HL-60 (cell line): ENCODE measurements around the gene ATF2.

Experiments used
- GABPA ChIP-seq: IDR thresholded peaks from 2 replicates; pipeline ENCODE4 v1.6.1; 2012; ENCODE audit warnings: low read depth
- POLR2AphosphoS5 ChIP-seq: IDR thresholded peaks from 2 replicates; pipeline ENCODE4 v1.6.1; 2012; ENCODE audit warnings: low read depth
- REST ChIP-seq: IDR thresholded peaks from 2 replicates; pipeline ENCODE4 v1.6.1; 2012; ENCODE audit warnings: low read depth; ENCODE audit not compliant: insufficient replicate concordance
- TF ChIP-seq, protein P1 (sequence below): IDR thresholded peaks from one replicate; pipeline ENCODE4 v1.5.1; 2011; ENCODE audit warnings: low read length, control low read depth, inconsistent platforms; ENCODE audit not compliant: insufficient read depth

GRCh38 chr2:175143191-175143590 lies 24.8 kb downstream of the ATF2 start:
- TF ChIP-seq, protein P1, sequence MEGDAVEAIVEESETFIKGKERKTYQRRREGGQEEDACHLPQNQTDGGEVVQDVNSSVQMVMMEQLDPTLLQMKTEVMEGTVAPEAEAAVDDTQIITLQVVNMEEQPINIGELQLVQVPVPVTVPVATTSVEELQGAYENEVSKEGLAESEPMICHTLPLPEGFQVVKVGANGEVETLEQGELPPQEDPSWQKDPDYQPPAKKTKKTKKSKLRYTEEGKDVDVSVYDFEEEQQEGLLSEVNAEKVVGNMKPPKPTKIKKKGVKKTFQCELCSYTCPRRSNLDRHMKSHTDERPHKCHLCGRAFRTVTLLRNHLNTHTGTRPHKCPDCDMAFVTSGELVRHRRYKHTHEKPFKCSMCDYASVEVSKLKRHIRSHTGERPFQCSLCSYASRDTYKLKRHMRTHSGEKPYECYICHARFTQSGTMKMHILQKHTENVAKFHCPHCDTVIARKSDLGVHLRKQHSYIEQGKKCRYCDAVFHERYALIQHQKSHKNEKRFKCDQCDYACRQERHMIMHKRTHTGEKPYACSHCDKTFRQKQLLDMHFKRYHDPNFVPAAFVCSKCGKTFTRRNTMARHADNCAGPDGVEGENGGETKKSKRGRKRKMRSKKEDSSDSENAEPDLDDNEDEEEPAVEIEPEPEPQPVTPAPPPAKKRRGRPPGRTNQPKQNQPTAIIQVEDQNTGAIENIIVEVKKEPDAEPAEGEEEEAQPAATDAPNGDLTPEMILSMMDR = no peak
- no peak for TF ChIP-seq POLR2AphosphoS5
- TF ChIP-seq REST = no peak
- no peak for TF ChIP-seq GABPA
